Kidney (tissue), 14 donors: ENCODE measurements around the gene RAC2. TPM values are rescaled to one million over a fixed set of nuclear protein-coding genes. Genes with fewer than 3 reads are reported as not detected.

Experiments used
- DNase-seq, 5 donors: peaks; one replicate each; pipeline ENCODE4 v3.0.0-alpha.2; 2013 to 2020
- FAIRE-seq: peaks from 2 replicates; lab custom pipeline; 2012; peaks lifted over from hg19 to GRCh38; lab: Jason Lieb, UNC
- H3K27ac ChIP-seq, 2 donors: one replicate each; pipeline ENCODE4 v1.7.0; 2013; ENCODE audit warnings: low read depth in 2 of 2, low read length in 2 of 2, inconsistent platforms in 1 of 2
- H3K27me3 ChIP-seq: one replicate; pipeline ENCODE4 v1.7.1; 2013; ENCODE audit warnings: low read length, inconsistent platforms; ENCODE audit not compliant: control insufficient read depth, insufficient read depth
- H3K36me3 ChIP-seq, 3 donors: one replicate each; pipeline versions ENCODE4 v1.7.0 to v1.7.1; 2013; ENCODE audit warnings: low read length in 3 of 3, control low read depth in 1 of 3, inconsistent platforms in 1 of 3; ENCODE audit not compliant: insufficient read depth in 3 of 3, control insufficient read depth in 2 of 3
- H3K4me1 ChIP-seq, 3 donors: one replicate each; pipeline versions ENCODE4 v1.7.0 to v1.7.1; 2013; ENCODE audit warnings: low read length in 3 of 3, inconsistent platforms in 1 of 3, low read depth in 1 of 3; ENCODE audit not compliant: control insufficient read depth in 2 of 3, insufficient read depth in 2 of 3
- H3K4me3 ChIP-seq, 3 donors: one replicate each; pipeline versions ENCODE4 v1.7.0 to v1.8.1; 2013; ENCODE audit warnings: low read length in 3 of 3, control low read depth in 1 of 3, inconsistent platforms in 1 of 3
- H3K9ac ChIP-seq, 3 donors: one replicate each; pipeline versions ENCODE4 v1.7.0 to v1.7.1; 2013; ENCODE audit warnings: low read length in 3 of 3, control low read depth in 1 of 3, inconsistent platforms in 1 of 3
- H3K9me3 ChIP-seq, 3 donors: one replicate each; pipeline versions ENCODE4 v1.7.0 to v1.7.1; 2013; ENCODE audit warnings: low read length in 3 of 3, control low read depth in 1 of 3, inconsistent platforms in 1 of 3; ENCODE audit not compliant: control insufficient read depth in 2 of 3, insufficient read depth in 1 of 3
- CTCF ChIP-seq: IDR thresholded peaks from 3 replicates; pipeline ENCODE4 v1.5.1; 2012; ENCODE audit warnings: mild to moderate bottlenecking, moderate library complexity, borderline replicate concordance; ENCODE audit not compliant: insufficient read depth; ENCODE audit errors: extremely low read depth
- intact Hi-C: fragments of 100-400 bp; cut with DNase I; formaldehyde crosslinking; loops from one replicate; pipeline ENCODE4 v1.11.1; 2022
- polyA plus RNA-seq: library from polyadenylated mRNA; stranded (reverse); fragments of 350-450 nt; fragmentation: Illumina TruSeq; extraction: RNeasy Lipid Tissue Mini Kit (QIAGEN cat#74804); gene quantifications from one replicate; pipeline ENCODE4 v1.2.3, GENCODE V29; 2014; ENCODE audit warnings: low read depth, low replicate concordance; ENCODE audit not compliant: insufficient read depth
- total RNA-seq: library from RNA; stranded (reverse); fragmentation: NEBNext Ultra II Directional; extraction: Animal tissue kit (Norgen Biotek cat#: 25700); gene quantifications from one replicate; pipeline ENCODE4 v1.2.1, GENCODE V29; 2021
- donor health status: control.
- donor health status: control.
- donor health status: control.
- donor health status: control.
- donor health status: control.
- donor health status: DM: yes; HTN: yes; CAD: no.
- donor health status: Normal renal cell carcinoma (clear cell type).

The RAC2 gene
- total and polyA plus RNA-seq, 2 donors from 2014 or later: 4.5 to 38.6 TPM

GRCh38 chr22:37266581-37267134 lies 22.6 kb upstream of the RAC2 start:
- H3K27ac ChIP-seq: no peak overlapping the region
- no peak for DNase-seq
- no peak for TF ChIP-seq CTCF
- FAIRE-seq: no peak
- peaks cover 0 to 6% (median 0%) of the 10 kb centered on the region in 3 donors for H3K9me3 ChIP-seq
- H3K27me3 ChIP-seq: no peaks in the 10 kb centered on the region
- no peak overlapping the region for H3K9ac ChIP-seq
- intact Hi-C loops: no loop called here
- peak overlapping the region in 1 of 3 donors; percentile 33 for H3K4me3 ChIP-seq
- H3K4me1 ChIP-seq: peaks cover 0 to 3% (median 0%) of the 10 kb centered on the region in 3 donors
- H3K36me3 ChIP-seq: no peaks in the 10 kb centered on the region

GRCh38 chr22:37263966-37264887 lies 20.2 kb upstream of the RAC2 start:
- intact Hi-C loops: no loop called here
- no peak for FAIRE-seq
- Histone ChIP-seq H3K4me3 (no peak overlapping the region), H3K9me3 (peaks cover 0 to 6% (median 0%) of the 10 kb centered on the region in 3 donors), H3K27ac (no peak overlapping the region), H3K27me3 (no peaks in the 10 kb centered on the region), H3K36me3 (no peaks in the 10 kb centered on the region), H3K9ac (no peak overlapping the region), H3K4me1 (peaks cover 0 to 3% (median 0%) of the 10 kb centered on the region in 3 donors)
- TF ChIP-seq CTCF: no peak
- no peak for DNase-seq

GRCh38 chr22:37262346-37262745 lies 18.3 kb upstream of the RAC2 start:
- peaks cover 0 to 3% (median 0%) of the 10 kb centered on the region in 3 donors for H3K4me1 ChIP-seq
- H3K9ac ChIP-seq: no peak overlapping the region
- TF ChIP-seq CTCF: no peak
- intact Hi-C loops: no loop called here
- DNase-seq (no peak), FAIRE-seq (no peak)
- H3K9me3 ChIP-seq: peaks cover 0 to 6% (median 0%) of the 10 kb centered on the region in 3 donors
- H3K4me3 ChIP-seq: no peak overlapping the region
- H3K36me3 ChIP-seq: no peaks in the 10 kb centered on the region
- no peak overlapping the region for H3K27ac ChIP-seq
- H3K27me3 ChIP-seq: no peaks in the 10 kb centered on the region
